Measurements from ENCODE around the gene SLC9A7.

SLC9A7 gene

DNA sequence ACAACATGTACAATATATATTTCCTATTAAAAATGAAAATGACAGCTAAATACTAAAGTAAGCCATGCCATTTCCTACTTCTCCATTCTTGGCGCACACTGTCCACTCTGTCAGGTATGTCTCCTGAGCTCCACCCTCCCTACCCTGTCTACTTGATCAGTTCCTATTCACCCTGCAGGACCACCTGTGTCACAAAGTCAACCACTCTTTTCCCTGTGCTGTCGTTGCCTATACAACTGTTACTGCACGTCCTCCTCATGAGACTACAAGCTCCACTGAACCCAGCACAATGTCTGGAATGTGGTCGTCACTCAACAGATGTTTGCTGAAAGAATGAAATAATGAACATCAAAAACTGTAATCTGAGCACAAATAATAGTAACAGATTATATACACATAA, 54.9 kb downstream of the SLC9A7 start:
- no peak for DNase-seq (ENCODE audit: low spot score)

DNA sequence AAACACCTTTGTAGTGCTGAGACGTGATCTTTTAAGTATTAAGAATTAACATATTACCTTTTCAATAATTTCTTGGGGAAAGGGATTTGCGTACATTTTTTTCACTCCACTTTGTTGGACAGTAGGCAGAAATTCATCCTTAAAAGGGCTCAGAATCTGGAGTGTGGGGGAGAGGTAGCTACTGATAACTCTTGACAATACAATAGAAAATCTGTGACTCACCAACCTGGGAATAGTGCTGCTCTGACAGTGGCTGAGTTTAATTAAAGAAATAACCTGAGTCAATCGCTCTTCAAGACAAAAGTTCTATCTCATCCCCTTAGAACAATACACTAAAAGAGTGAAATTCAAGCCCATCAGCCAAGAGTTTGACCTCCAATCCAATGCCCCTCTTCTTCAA, 60.2 kb downstream of the SLC9A7 start:
- DNase-seq (ENCODE audit: low spot score): no peak

DNA sequence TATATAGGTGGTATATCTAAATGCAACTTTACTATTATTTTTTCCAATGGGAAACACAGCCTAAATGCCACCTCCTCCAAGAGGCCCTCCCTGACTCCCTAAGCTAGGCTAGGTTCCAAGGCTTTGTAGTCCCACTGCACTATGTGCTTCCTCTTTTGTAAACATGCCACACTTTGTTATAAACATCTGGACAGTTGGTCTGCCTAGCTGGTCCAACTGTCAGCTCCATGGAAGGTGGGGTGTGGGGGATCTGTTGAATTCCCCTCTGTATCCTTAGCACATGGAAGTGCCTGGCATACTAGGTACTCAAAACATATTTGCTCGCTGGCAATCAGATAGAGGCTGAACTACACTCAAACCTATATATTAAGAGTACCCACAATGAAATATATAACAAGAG, 63.4 kb downstream of the SLC9A7 start:
- no peak for DNase-seq (ENCODE audit: low spot score)

DNA sequence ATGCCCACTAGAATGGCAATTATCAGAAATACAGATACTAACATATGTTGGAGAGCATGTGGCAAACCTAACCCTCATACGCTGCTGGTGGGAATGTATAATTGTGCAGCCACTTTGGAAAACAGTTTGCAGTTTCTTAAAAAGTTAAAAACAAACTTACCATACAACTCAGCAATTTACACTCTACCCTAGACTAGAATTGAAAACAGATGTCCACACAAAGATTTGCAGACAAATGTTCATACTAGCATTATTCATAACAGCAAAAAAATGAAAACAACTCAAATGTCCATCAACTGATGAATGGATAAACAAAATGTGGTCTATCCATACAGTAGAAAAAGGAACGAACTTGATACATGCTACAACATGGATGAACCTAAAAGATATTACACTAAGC, 64.4 kb downstream of the SLC9A7 start:
- no peak for DNase-seq (ENCODE audit: low spot score)

DNA sequence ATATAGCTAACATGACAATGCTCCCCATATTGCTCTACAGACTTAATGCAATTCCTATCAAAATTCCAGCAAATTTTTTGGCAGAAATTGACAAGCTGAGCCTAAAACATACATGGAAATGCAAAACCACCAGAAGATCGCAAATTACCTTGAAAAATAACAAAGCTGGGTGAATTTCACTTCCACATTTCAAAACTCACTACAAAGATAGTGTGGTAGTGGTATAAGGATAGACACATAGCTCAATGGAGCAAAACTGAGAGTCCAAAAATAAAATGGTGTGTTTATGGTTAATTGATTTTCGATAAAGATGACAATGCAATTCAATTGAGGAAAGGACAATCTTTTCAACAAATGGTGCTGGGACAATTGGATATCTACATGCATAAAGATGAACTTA, 65.8 kb downstream of the SLC9A7 start:
- no peak for DNase-seq (ENCODE audit: low spot score)

DNA sequence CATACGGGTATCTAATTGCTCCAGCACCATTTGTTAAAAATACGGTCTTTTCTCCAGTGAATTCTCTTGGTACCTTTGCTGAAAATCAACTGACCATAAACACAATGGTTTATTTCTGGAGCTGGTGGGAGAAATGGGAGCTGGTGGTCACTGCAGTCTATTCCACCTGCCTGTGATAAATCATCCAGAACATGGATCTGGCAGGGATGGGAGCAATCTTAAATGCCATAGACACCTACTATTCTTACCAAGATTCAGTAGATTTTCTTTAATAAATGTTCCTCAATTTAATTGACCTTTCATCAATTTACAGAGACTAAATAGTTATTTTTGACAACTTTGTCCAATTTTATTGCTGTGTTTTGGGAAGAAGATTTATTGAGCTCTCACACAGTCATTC, 68.1 kb downstream of the SLC9A7 start:
- DNase-seq (ENCODE audit: low spot score): no peak

DNA sequence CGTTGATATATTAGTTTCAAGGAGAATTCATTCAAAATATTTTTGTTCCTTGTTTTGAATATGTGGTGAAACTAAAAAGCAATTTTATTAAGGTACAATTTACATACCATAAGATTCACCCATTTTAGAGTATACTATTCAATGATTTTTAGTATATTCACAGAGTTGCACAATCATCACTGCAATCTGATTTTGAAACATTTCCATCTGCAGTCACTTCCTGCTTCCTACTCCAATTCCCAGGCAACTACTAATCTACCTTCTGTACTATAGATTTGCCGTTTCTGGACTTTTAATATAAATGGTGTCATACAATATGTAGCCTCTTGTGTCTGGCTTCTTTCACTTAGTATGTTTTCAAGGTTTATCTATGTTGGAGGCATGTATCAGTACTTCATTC, 71.3 kb downstream of the SLC9A7 start:
- no peak for DNase-seq (ENCODE audit: low spot score)

DNA sequence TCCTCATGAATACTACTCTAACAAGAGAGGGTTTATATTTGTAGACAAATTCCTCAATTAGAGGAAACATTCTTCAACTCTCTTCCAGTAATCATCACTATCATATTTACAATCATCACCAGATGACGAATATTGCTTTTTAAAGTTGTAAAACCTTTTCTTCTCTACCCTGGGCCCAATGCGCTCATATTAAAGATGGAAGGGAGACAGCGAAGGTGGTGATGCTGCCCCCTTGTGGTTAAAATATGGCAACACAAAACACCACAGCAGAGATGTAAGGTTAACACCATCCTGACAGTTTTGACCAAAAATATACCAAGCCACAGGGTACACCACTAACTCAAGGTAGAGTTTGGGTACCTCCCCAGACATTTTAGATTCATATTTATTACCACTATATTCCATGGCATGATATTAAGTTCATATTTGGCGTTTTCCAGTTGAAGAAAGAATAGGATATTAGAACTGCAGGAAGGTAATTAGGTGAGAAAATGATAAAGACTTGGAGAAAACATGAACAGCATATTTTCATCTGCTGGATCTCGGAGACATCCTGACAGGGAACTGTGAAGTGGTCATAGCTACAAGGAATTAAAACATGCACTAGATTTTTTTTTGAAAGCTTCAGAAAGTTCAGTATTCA, 72.8 kb downstream of the SLC9A7 start:
- DNase-seq (ENCODE audit: low spot score): peak; percentile 17

DNA sequence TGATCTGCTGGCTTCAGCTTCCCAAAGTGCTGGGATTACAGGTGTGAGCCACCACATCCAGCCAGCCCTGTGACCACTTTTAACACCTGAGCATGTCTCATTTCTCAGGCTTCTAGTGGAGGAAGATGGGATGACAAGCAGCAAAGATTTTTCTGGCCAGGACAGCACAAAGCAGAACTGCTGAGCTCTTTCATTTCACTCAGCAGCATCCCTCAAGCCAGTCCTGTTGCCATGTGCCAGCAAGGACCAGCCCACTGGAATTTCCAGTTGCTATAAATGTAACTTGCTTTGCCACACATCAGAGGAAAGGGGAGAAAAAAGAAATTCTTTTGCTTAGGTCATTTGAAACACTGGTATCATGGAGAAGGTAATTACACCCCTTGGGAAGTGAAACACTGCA, 75.9 kb downstream of the SLC9A7 start:
- no peak for DNase-seq (ENCODE audit: low spot score)

DNA sequence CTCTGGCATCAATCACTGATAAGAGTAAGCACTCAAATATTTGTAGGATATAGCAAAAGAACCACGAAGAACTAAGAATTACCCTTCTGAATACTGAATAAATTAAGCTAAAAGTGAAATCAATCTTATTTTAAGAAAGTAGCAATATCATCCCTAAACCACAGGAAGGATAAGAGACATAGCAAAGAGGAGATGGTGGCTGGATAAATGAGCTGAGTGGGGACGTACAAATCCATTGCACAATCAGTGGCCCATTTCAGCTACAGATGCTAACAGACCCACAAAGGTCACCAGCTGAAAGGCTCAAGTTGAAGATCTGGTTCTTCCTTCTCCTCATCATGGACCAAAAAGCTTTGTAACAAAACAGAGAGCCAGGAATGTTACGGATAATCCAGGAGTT, 77.1 kb downstream of the SLC9A7 start:
- DNase-seq (ENCODE audit: low spot score): no peak

DNA sequence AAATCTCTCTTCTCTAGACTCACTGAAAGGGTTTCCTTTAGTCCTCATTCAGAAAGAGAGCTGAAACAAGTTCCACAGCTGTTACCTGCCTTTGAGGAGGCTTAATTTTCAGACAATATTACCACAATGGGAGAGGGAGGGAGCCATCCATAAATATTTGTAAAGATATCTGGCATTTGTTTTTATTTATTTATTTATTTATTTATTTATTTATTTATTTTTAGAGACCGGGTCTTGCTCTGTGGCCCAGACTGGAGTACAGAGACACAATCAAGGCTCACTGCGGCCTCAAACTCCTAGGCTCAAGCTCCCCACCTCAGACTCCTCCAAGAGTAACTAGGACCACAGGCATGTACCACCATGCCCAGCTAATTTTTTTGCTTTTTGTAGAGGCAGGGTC, 80.7 kb downstream of the SLC9A7 start:
- DNase-seq (ENCODE audit: low spot score): no peak

DNA sequence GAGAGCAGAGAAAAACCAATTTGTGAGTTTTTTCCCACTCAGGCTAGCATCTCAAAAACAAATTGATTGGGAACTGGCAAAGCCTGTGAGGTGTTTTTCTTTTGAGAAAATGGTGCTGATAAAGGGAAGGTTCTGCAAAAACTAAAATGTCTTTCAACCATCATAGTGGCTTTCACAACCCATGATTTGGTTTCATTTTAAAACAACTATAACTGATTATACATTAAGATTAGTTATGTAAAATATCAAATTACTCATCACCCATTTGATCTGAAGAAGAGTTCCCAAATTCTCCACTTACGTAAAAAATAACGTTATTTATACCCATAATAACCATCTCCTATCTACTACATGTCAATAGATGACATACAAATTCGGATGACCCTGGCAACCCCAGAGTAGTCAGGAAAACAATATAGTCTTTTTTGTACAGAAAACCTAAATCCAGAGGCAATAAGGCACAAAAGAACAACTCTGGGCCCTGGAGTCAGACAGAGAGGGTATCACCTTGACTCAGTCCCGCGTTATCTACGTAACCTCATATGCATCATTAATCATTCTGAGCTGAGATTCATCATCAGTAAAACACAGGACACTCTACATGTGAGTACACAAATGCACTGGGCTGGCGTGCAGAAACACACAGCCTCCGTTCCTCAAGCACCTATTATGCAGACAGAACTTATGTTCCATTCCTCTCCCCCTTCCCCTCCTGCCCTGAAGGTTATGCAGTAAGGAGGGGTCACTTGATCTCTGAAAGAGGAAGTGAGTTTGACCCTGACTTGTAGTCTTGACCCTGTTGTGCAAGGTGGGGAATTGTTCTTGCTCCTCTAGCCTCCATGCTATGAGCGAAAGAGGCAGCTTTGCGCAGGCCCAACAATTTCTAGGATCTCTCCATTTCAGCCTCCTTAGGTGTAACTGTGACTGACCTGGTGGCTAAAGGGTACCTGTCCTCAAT, 82.2 kb downstream of the SLC9A7 start:
- no peak for DNase-seq (ENCODE audit: low spot score)

DNA sequence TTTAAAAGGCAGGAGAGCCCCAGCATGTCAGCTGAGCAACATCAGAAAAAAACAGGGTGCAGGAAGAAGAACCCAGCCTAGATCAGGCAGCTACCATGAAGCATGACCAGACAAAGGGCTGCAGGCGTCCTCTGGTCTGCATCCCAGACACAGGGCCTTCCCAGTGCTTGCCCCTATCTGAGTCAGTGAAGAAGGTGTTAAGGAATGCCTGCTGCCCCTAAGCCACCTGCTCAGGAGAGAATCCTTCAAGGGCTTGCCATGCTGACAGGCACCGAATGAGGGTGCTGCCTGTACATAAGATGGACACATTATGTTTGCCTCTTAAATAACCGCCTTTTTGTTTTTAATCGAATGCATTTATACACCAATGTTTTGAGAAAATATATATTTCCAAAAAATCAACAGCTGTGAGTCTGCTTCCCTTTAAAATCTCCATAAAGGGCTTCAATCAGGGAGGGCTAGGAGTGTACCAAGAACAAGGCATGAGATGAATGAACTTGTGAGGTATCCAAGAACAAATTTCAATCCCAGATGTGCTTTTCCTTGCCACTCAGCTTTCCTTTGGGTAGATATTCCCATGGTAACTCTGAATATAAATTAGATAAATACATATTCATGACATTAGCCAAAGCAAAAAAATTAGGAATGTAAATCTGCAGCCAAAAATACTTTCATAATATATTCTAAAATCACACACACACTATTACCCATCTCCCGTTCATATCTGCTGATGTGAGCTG, 85.1 kb downstream of the SLC9A7 start:
- DNase-seq (ENCODE audit: low spot score): no peak

DNA sequence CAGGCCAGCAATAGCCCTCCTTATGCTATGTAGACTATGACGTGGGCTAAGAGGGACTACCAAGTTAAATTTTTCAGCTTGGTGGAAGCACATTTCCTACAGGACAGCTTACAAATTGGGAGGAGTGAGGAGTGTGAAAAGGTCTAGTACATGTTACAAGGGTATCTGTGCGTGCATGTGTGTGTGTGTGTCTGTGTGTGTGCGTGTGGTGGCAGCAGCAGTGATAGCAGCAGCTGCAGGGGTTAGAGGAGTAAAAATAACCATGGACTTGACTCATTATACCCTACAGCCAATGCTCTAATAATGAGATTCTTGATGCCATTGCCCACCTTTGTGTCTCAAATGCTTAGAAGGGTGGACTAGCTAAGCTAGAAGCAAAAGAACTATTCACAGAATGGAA, 88.6 kb downstream of the SLC9A7 start:
- no peak for DNase-seq (ENCODE audit: low spot score)

DNA sequence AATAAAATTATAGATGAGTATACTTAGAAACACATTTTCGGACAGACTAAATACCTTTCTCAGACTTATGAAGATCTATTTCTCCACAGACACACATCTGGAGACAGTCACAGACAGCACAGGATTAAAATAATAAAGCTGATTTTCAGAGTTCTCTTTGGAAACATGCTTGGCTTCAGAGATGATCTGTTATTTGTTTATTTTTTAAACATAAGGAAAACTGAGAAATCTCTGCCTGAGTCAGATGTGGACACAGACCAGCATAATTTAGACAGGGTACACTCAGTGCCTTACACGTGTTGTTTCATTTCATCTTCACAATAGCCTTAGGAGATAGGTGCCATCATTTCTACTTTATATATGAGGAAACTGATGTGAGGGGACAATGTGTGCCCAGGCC, 92.1 kb downstream of the SLC9A7 start:
- no peak for DNase-seq (ENCODE audit: low spot score)

DNA sequence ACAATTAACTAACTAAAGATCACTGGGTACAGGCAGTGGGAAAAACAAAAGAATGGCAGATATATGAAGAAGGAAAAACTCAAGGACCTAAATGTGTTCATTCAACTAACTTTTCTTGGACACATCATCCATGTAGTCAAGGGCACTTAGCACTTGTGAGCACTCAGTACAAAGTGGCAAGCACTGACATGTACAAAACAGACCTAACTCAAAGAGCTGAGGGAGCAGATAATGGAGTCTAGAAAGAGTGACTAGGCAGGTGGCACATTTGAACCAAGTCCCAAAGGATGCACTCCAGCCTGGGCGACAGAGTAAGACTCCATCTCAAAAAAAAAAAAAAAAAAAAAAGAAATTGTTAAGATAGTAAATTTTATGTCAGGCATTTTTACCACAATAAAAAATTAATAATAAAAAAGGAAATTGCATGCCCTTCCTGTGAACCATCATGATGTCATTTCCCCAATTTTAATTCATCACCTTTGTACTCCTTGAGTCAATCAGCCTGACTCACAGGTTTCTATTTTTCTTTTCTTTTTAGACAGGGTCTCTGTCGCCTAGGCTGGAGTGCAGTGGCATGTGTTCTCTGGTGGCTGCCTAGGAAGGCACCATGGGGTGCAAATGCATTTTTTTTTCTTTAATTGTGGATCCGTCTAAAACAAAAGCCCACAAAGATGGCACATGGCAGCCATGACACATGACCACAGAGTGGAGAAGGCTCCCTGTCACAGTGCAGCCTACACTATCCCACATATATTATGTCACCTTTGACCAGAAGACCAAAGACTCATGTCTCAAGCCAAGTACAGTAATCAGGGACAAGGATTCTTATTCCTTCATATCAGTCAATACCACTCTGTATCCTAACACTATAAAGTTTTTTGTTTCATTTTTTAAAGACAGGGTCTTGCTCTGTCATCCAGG, 93.4 kb downstream of the SLC9A7 start:
- no peak for DNase-seq (ENCODE audit: low spot score)

DNA sequence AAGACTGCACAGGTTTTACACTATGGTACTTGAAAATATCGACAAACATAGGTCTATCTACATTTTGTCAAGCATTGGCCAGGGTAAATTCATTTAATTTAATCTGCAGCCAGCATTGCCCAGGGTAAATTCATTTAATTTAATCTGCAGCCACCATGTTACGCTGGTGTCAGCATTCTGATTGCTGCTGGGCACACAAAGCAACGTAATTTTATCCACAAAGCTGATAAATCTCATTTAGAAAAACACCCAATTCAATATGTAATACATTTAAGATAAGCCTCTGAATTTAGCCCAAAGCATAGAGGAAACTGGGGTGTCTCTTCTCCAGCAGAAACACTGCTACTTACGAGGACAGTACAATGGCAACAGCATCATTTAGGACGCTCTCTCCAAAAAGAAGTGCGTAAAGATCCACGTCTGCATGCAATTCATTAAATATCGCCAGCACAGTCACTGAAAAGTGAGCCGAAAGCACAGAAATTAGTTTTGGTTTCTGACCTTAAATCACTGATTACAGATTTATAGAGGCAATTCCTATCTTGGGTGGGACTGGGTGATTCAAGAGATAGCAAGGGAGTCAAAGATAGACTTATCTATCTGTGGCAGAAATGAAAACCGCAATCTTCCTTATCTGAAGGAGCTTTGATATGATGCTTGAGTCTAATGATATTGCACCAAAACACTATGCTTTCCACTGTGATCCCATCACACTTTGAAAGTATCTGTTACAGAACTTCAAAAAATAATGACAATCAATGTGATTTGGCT, 96.5 kb downstream of the SLC9A7 start:
- no peak for DNase-seq (ENCODE audit: low spot score)

DNA sequence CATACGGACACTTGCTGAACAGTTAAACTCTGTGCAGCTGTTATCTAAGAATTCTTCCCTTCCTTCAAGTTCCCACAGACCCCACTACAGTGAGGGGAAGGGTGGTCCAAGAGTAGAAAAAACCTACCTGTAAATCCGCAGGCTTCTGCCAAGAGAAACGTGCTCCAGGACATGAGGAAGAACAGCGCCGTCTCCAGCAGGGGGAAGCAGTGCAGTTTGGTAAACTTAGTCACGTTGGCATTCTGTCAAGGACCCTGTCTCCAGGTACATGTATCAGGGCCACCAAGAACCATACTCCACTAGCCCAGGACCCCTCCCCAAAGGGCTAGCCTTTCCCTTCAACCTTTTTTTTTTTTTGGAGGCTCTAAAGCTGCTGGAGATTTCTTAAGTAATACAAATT, 105.4 kb downstream of the SLC9A7 start:
- no peak for DNase-seq (ENCODE audit: low spot score)

DNA sequence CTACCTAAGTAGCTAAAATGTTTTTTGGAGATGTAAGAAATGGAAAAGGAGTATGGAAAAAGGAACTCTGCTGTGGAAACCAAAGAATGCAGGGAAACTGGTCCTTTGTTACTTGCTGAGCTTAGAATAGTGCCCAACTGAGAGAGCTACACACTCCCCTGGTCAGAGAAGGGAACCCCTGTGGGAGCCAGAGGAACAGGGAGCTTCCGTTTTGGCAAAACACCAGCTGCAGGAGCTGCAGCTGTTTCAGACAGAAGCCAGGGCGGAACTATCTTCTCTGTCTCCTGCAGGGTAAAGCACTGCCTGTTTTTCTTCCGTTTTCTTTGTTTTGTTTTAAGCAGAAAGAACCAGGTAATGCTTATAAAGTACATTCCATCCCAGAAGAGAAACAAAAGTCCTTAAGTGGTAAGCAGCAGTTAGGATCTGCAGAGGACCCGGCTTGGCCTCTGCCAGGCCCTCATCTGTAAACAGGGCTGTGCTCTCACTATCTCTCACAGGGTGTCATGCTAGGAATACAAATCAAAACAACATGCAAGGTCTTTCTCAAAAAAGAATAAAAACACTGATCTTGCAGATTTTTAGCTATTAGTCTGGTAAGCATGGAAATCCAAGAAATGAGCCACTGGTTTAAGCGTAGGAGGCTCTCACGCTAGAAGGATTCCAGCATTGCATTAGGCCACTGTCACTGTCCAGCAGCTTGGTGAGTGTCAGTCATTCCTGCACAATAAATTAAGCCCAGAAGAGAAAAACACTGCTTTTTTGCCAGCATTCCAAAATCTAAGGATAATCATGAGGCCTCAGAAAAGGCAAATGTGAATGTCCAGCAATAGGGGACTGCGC, 109.3 kb downstream of the SLC9A7 start:
- peak; percentile 51 for DNase-seq (ENCODE audit: low spot score)

DNA sequence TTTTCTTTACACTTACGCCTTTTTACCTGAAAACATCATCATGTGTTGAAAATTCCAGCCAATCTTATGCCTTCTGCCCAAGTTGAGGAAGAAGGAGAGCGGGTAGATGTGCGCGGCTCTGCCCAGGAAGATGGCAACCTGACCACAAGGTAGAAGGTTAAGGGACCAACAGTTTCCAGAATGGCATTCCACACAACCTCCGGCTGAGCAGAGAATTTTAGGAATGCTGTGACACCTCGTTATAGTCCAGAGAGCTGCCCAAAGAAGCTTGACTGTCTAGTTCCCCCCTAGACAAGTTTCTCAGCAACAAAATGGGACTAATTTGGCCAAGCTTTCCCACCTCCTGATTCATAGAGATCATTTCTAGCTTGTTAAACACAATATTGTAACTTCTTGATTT, 110.3 kb downstream of the SLC9A7 start:
- DNase-seq (ENCODE audit: low spot score): no peak

All from Ammon's horn (tissue), 1 donor.